Brain microvascular endothelial cell (primary cell): ENCODE results near the gene DIAPH1.
"Not testable (repeated sequence)": the region's sequence is repeated elsewhere in the genome, so short reads cannot be mapped to it uniquely, and the experiment has no call there.

Experiments
- DNase-seq: peaks from one replicate; pipeline ENCODE4 v3.0.0-alpha.2; 2020
- H3K27ac ChIP-seq: fragments of 250-450 bp; sonication (Bioruptor Pico); 2 replicates; pipeline ENCODE4 v1.5.1; 2020; ENCODE audit warnings: mild to moderate bottlenecking, moderate library complexity
- H3K27me3 ChIP-seq: fragments of 250-450 bp; sonication (Bioruptor Pico); replicated peaks from 2 replicates; pipeline ENCODE4 v1.5.1; 2020; ENCODE audit warnings: mild to moderate bottlenecking
- H3K36me3 ChIP-seq: fragments of 250-450 bp; sonication (Bioruptor Pico); replicated peaks from 2 replicates; pipeline ENCODE4 v1.5.1; 2020; ENCODE audit warnings: mild to moderate bottlenecking
- H3K4me3 ChIP-seq: 2 replicates; pipeline ENCODE4 v1.5.1; 2011; ENCODE audit warnings: low read depth, mild to moderate bottlenecking, control low read depth, low read length, moderate library complexity
- CTCF ChIP-seq: IDR thresholded peaks from 2 replicates; pipeline ENCODE4 v1.5.1; 2011; ENCODE audit warnings: low read depth, mild to moderate bottlenecking, moderate library complexity, low read length, control low read depth, inconsistent platforms; ENCODE audit errors: missing control alignments
- in situ Hi-C: cut with HindIII; loops from 2 replicates; pipeline ENCODE4 v1.10.0; 2017; ENCODE audit warnings: low sequenced_read_pairs, low pct_ligation_motif_present

Gene DIAPH1

GRCh38 chr5:141613344-141613743 is 5.5 kb downstream of the DIAPH1 start:
- H3K27ac ChIP-seq: no peak overlapping the region
- no peaks in the 10 kb centered on the region for H3K36me3 ChIP-seq
- in situ Hi-C loops: no loop called here
- DNase-seq: no peak
- H3K27me3 ChIP-seq: no peaks in the 10 kb centered on the region
- no peak for TF ChIP-seq CTCF
- H3K4me3 ChIP-seq: no peak overlapping the region

- in situ Hi-C loops: no loop called here
- H3K4me3 ChIP-seq: no peak overlapping the region
- H3K27ac ChIP-seq: no peak overlapping the region
- no peaks in the 10 kb centered on the region for H3K27me3 ChIP-seq
- no peaks in the 10 kb centered on the region for H3K36me3 ChIP-seq
- TF ChIP-seq CTCF: no peak
- DNase-seq: no peak
These were observed 7.5 kb downstream of the DIAPH1 start for GRCh38 chr5:141611289-141611688.

GRCh38 chr5:141609921-141610320 is 8.9 kb downstream of the DIAPH1 start:
- H3K27ac ChIP-seq, H3K27me3 ChIP-seq, H3K4me3 ChIP-seq, H3K36me3 ChIP-seq, in situ Hi-C loops, DNase-seq: not testable (repeated sequence)

GRCh38 chr5:141609044-141609443 is 9.8 kb downstream of the DIAPH1 start:
- no peak for DNase-seq
- Histone ChIP-seq H3K27me3 (no peaks in the 10 kb centered on the region), H3K36me3 (no peaks in the 10 kb centered on the region), H3K4me3 (no peak overlapping the region), H3K27ac (no peak overlapping the region)
- in situ Hi-C loops: no loop called here
- no peak for TF ChIP-seq CTCF

GRCh38 chr5:141608557-141608956 is 10.2 kb downstream of the DIAPH1 start:
- in situ Hi-C loops: no loop called here
- no peak for TF ChIP-seq CTCF
- no peak overlapping the region for H3K27ac ChIP-seq
- no peaks in the 10 kb centered on the region for H3K27me3 ChIP-seq
- no peak for DNase-seq
- H3K36me3 ChIP-seq: no peaks in the 10 kb centered on the region
- H3K4me3 ChIP-seq: no peak overlapping the region

GRCh38 chr5:141608046-141608445 is 10.8 kb downstream of the DIAPH1 start:
- no peak for TF ChIP-seq CTCF
- DNase-seq: no peak
- H3K4me3 ChIP-seq: no peak overlapping the region
- H3K27ac ChIP-seq: no peak overlapping the region
- in situ Hi-C loops: no loop called here
- H3K27me3 ChIP-seq: no peaks in the 10 kb centered on the region
- H3K36me3 ChIP-seq: no peaks in the 10 kb centered on the region
